PC-9 (cell line): ENCODE measurements around the gene PRAC2.

ENCODE experiments used
- EZH2 ChIP-seq: fragments of 200-600 bp; sonication (generic); IDR thresholded peaks from 2 replicates; pipeline ENCODE4 v1.8.0; 2017; ENCODE audit warnings: antibody characterized with exemption, low read depth
- TF ChIP-seq, protein P1 (sequence below): fragments of 200-600 bp; sonication (generic); conservative IDR thresholded peaks from 2 replicates; pipeline ENCODE4 v1.6.1; 2017; ENCODE audit warnings: mixed run types, antibody characterized with exemption, mild to moderate bottlenecking, moderate library complexity

DNA sequence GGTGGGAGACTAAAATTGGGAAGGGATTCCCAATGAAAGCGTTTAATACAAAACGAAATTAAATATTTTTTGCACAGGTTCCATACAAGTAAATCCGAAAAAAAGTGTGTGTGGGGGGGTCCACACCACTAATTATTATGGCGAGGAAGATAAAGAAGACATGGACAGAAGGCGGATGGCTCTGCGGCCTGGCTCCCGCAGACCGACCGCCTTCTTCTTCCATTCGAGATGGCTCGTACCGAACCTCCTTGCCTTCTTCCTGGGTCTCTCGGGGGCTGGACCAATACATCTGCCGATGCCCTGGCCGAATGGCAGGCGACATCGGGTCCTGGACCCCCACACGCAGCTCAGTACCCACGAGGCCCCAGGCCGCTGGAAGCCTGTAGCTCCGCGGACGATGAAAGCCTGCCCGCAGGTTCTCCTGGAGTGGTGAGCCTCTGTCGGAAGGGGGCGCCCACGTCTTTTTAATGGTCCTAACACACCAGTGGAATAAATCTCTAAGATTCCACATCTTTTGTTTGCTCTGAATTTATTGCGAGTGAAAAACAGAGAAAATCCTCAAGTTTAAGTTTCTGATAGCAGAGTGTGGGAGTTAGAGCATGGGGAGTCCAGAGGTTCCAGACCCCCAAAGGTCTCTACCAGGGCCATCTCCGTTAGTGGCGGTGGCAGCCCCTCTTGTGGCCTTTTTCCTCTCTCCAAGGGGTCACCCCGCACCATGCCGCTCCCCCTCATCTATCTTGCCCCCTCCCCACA, 1.4 kb downstream of the PRAC2 start:
- TF ChIP-seq, protein P1, sequence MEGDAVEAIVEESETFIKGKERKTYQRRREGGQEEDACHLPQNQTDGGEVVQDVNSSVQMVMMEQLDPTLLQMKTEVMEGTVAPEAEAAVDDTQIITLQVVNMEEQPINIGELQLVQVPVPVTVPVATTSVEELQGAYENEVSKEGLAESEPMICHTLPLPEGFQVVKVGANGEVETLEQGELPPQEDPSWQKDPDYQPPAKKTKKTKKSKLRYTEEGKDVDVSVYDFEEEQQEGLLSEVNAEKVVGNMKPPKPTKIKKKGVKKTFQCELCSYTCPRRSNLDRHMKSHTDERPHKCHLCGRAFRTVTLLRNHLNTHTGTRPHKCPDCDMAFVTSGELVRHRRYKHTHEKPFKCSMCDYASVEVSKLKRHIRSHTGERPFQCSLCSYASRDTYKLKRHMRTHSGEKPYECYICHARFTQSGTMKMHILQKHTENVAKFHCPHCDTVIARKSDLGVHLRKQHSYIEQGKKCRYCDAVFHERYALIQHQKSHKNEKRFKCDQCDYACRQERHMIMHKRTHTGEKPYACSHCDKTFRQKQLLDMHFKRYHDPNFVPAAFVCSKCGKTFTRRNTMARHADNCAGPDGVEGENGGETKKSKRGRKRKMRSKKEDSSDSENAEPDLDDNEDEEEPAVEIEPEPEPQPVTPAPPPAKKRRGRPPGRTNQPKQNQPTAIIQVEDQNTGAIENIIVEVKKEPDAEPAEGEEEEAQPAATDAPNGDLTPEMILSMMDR = peak; percentile 89
- TF ChIP-seq EZH2 = no peak
